Subcutaneous adipose tissue (tissue), 4 donors: ENCODE results near the gene ADGRL3. TPM values are rescaled to one million over a fixed set of nuclear protein-coding genes. Genes with fewer than 3 reads are reported as not detected.

Source experiments
- CTCF ChIP-seq: fragments of 450-650 bp; IDR thresholded peaks from one replicate; pipeline ENCODE4 v1.5.1; 2016; ENCODE audit warnings: low read depth, mild to moderate bottlenecking, control low read depth, antibody characterized with exemption, moderate library complexity
- total RNA-seq, 4 donors: library from RNA; depleted of rRNA; stranded (reverse); fragments of >200 nt; gene quantifications; one replicate each; pipeline ENCODE4 v1.1.0, GENCODE V29; 2016

Gene ADGRL3
- total RNA-seq, 4 donors from 2014 or later = 6.3 to 12.2 (median 9.2) TPM

- no peak for TF ChIP-seq CTCF
These were observed 20.4 kb downstream of the ADGRL3 start for GRCh38 chr4:61220556-61220955.

GRCh38 chr4:61223385-61223784, 23.3 kb downstream of the ADGRL3 start:
- TF ChIP-seq CTCF = no peak

GRCh38 chr4:61224573-61224972, 24.4 kb downstream of the ADGRL3 start:
- no peak for TF ChIP-seq CTCF

- TF ChIP-seq CTCF = no peak
These were observed 25.5 kb downstream of the ADGRL3 start for GRCh38 chr4:61225656-61226055.

GRCh38 chr4:61231421-61231820, 31.3 kb downstream of the ADGRL3 start:
- no peak for TF ChIP-seq CTCF

- TF ChIP-seq CTCF = no peak
These were observed 39.1 kb downstream of the ADGRL3 start for GRCh38 chr4:61239250-61239649.

- no peak for TF ChIP-seq CTCF
These were observed 43.8 kb downstream of the ADGRL3 start for GRCh38 chr4:61243962-61244361.
